Measurements from ENCODE around the gene TTYH3. TPM values are rescaled to one million over a fixed set of nuclear protein-coding genes. Genes with fewer than 3 reads are reported as not detected.
"Not testable (repeated sequence)": the region's sequence is repeated elsewhere in the genome, so short reads cannot be mapped to it uniquely, and the experiment has no call there.

The TTYH3 gene
- total RNA-seq, 6 experiments from 2014 or later = 117 to 147 (median 123) TPM

DNA sequence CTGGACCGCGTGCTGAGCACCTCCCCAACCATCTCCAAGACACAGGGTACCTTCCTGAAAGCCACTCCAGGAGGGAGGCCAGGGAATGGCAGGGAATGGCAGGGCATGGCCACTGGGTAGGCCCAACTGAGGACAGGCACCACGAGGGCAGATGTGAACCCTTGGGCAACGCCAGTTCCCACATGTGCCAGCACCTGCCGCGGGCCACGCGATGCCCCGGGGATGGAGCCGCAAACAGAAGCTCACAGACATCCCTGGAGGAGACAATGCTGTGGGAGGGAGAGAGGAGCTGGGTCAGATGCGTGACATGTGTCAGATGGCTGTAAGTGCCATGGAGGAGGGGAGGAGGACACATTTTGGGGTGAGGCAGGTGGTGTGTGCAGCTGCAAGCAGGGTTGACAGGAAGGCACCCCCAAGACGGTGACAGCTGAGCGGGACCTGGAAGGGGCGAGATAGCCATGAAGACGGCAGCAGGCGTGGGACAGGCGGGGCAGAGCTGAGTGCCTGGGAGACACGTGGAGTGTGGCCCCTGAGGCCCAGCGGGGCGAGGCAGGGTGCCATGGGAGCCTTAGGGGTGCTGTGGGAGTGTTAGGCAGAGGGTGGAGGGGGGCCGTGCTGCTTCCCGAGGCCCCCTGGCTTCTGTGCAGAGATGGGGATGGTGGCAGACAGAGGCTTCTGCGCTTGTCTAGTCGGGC, 45.3 kb upstream of the TTYH3 start:
- TF ChIP-seq, protein P1, sequence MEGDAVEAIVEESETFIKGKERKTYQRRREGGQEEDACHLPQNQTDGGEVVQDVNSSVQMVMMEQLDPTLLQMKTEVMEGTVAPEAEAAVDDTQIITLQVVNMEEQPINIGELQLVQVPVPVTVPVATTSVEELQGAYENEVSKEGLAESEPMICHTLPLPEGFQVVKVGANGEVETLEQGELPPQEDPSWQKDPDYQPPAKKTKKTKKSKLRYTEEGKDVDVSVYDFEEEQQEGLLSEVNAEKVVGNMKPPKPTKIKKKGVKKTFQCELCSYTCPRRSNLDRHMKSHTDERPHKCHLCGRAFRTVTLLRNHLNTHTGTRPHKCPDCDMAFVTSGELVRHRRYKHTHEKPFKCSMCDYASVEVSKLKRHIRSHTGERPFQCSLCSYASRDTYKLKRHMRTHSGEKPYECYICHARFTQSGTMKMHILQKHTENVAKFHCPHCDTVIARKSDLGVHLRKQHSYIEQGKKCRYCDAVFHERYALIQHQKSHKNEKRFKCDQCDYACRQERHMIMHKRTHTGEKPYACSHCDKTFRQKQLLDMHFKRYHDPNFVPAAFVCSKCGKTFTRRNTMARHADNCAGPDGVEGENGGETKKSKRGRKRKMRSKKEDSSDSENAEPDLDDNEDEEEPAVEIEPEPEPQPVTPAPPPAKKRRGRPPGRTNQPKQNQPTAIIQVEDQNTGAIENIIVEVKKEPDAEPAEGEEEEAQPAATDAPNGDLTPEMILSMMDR (IDR thresholded peaks at IDR 0.05) = no peak
- no peak for DNase-seq
- H3K4me3 Mint-ChIP-seq = no peak overlapping the region
- H3K9me3 Mint-ChIP-seq = no peaks in the 10 kb centered on the region
- H3K4me1 Mint-ChIP-seq (ENCODE audit: low read depth) = no peaks in the 10 kb centered on the region
- peaks cover 25% of the 10 kb centered on the region; the same call in 1 of the 2 replicates for H3K36me3 Mint-ChIP-seq (ENCODE audit: low read depth)
- H3K27me3 Mint-ChIP-seq (ENCODE audit: insufficient read depth) = no peaks in the 10 kb centered on the region; the same call in 1 of the 2 replicates
- no peak overlapping the region for H3K27ac Mint-ChIP-seq

DNA sequence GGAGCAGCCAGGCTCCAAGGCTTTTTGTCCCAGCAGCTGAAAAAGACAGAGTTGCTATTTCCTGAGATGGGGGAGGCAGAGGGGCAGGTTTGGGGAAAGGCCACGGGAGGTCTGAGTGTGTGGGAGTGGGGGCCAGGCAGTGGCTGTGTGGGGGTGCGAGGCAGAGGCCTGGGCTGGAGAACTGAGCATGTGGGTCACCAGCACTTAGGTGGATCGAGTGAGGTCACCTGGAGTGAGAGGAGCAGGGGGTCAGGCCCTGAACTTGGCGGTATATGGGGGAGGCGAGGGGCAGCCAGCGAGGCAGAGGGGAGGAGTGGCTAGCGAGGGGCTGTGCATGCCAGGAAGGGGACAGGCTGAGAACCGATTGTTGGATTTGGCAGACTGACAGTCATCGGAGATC, 44.7 kb upstream of the TTYH3 start:
- H3K27ac Mint-ChIP-seq = no peak overlapping the region

DNA sequence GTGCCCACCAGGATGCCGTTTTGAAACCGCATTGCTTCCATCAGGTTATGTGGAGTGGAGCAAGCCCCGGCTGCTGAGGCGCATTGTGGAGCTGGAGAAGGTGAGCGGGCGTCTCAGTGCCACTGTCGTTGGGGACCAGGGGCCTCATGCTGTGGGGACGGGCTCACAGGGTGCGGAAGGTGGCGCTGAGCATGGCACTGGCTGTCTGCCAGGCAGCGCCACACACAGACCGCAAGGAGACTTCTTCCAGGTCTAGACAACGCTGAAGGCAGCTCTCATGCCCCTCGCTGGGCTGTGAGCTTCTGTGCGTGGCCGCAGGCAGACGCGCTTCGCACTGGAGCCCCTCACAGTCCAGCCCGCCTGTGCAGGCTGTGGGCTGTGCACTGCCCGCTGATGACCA, 44.0 kb upstream of the TTYH3 start:
- H3K27me3 Mint-ChIP-seq (ENCODE audit: insufficient read depth) = no peaks in the 10 kb centered on the region
- no peak overlapping the region for H3K4me3 Mint-ChIP-seq
- no peak for DNase-seq
- no peak overlapping the region for H3K27ac Mint-ChIP-seq
- peaks cover 25% of the 10 kb centered on the region; the same call in 1 of the 2 replicates for H3K36me3 Mint-ChIP-seq (ENCODE audit: low read depth)
- TF ChIP-seq, protein P1 (IDR thresholded peaks at IDR 0.05) = no peak
- no peaks in the 10 kb centered on the region for H3K9me3 Mint-ChIP-seq
- H3K4me1 Mint-ChIP-seq (ENCODE audit: low read depth) = no peaks in the 10 kb centered on the region

More for the DNA sequence above, 44.7 kb upstream of the TTYH3 start:
- TF ChIP-seq, protein P1 (IDR thresholded peaks at IDR 0.05) = no peak
- no peak for DNase-seq
- Mint-ChIP-seq H3K36me3 (ENCODE audit: low read depth) (peaks cover 25% of the 10 kb centered on the region; the same call in 1 of the 2 replicates), H3K27me3 (ENCODE audit: insufficient read depth) (no peaks in the 10 kb centered on the region; the same call in 1 of the 2 replicates), H3K4me1 (ENCODE audit: low read depth) (no peaks in the 10 kb centered on the region), H3K9me3 (no peaks in the 10 kb centered on the region), H3K4me3 (no peak overlapping the region)

DNA sequence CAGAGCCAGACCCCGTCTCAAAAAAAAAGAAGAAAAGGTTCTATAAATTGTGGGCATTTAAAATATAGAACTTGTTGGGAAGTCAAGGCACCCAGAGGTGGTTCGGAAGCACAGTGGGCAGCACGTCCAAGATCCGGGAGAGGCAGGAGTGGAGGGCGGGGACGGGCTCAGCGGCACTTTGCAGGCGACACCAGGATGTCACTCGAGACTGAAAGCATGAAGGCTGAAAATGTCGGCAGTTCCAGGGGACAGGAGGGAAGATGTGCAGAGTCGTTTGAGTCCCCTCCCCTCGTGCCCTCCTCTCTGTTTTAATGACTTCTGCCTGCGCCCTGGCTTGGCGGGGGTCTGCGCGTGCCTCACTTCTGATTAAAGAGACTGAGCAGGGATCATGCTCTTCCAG, 42.4 kb upstream of the TTYH3 start:
- H3K27me3 Mint-ChIP-seq (ENCODE audit: insufficient read depth) = no peaks in the 10 kb centered on the region
- H3K4me1 Mint-ChIP-seq (ENCODE audit: low read depth) = no peaks in the 10 kb centered on the region
- H3K9me3 Mint-ChIP-seq = no peaks in the 10 kb centered on the region
- TF ChIP-seq, protein P1 (IDR thresholded peaks at IDR 0.05) = no peak
- H3K27ac Mint-ChIP-seq = no peak overlapping the region
- DNase-seq = no peak
- no peak overlapping the region for H3K4me3 Mint-ChIP-seq
- peaks cover 16% of the 10 kb centered on the region; the same call in 1 of the 2 replicates for H3K36me3 Mint-ChIP-seq (ENCODE audit: low read depth)

DNA sequence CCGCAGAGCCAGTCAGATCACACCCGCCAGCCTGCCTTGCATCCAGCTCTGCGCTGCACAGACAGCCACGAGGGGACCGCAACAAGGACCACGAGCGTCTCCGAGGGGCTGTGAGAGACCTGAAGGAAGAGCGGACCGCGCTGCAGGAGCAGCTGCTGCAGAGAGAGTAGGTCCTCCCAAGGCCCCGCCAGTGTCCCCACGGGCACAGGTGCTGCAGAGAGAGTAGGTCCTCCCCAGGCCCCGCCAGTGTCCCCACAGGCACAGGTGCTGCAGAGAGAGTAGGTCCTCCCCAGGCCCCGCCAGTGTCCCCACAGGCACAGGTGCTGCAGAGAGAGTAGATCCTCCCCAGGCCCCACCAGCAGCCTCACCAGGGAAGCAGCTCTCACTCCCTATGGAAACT, 41.8 kb upstream of the TTYH3 start:
- not testable (repeated sequence) for H3K27me3 Mint-ChIP-seq (ENCODE audit: insufficient read depth); H3K9me3 Mint-ChIP-seq; H3K4me3 Mint-ChIP-seq; H3K27ac Mint-ChIP-seq; H3K4me1 Mint-ChIP-seq (ENCODE audit: low read depth); DNase-seq
- 0 out of 2 replicates have a peak, but pooled peaks cover 12% of the 10 kb centered on the region for H3K36me3 Mint-ChIP-seq (ENCODE audit: low read depth)

DNA sequence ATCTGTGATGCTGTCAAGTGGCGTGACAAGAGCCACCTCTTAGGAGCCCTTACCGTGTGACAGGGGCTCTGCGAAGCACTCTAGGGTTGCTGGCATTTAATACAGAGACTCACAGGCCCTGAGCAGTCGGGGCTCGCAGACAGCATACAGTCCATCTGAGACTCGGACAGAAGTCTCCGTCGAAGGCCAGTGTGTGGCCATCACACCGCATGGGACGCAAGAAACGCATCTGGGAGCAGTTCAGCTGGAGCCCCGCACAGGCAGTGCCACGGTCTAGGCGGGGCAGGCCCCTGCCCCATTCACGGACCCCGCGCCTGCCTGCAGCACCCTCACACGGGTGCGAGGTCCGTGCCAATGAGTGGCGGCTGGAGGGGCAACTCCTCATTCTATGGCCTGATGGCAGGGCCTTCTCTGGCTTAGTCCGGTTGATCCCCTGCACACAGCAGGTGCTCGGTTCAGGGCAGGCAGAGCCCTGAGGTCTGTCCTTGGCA, 39.4 kb upstream of the TTYH3 start:
- Mint-ChIP-seq H3K36me3 (ENCODE audit: low read depth) (peaks cover 7% of the 10 kb centered on the region; the same call in 1 of the 2 replicates), H3K4me1 (ENCODE audit: low read depth) (no peaks in the 10 kb centered on the region), H3K27ac (no peak overlapping the region), H3K27me3 (ENCODE audit: insufficient read depth) (no peaks in the 10 kb centered on the region; the same call in 1 of the 2 replicates), H3K9me3 (no peaks in the 10 kb centered on the region), H3K4me3 (no peak overlapping the region)
- TF ChIP-seq, protein P1 (IDR thresholded peaks at IDR 0.05) = no peak
- no peak for DNase-seq
